ENCODE measurements around the gene ARRB2.

GRCh38 chr17:4750606-4751005, 40.2 kb downstream of the ARRB2 start:
- no peak for TF ChIP-seq CTCF (IDR thresholded peaks at IDR 0.05; ENCODE audit: low read length)
- no peak for TF ChIP-seq EZH2 (IDR thresholded peaks at IDR 0.05; ENCODE audit: borderline replicate concordance, low read length)

Data from OCI-LY1 (cell line).